ACC112 (cell line): Measurements from ENCODE around the gene ZSWIM3.

Experiments used
- H2AFZ ChIP-seq: fragments of 200-600 bp; sonication (generic); one replicate; pipeline ENCODE4 v1.6.0; 2017; ENCODE audit warnings: antibody characterized with exemption, low read length; ENCODE audit not compliant: unreplicated experiment
- H3K27ac ChIP-seq: fragments of 200-600 bp; sonication (generic); 2 replicates; pipeline ENCODE4 v1.5.1; 2014; ENCODE audit warnings: low read depth, mild to moderate bottlenecking, antibody characterized with exemption, low read length, moderate library complexity
- H3K27me3 ChIP-seq: fragments of 200-600 bp; sonication (generic); 2 replicates; pipeline ENCODE4 v1.6.1; 2014; ENCODE audit warnings: mild to moderate bottlenecking, antibody characterized with exemption, low read length, moderate library complexity, mixed read lengths; ENCODE audit not compliant: insufficient read depth
- H3K36me3 ChIP-seq: fragments of 200-600 bp; sonication (generic); 2 replicates; pipeline ENCODE4 v1.6.1; 2016; ENCODE audit warnings: mild to moderate bottlenecking, antibody characterized with exemption, low read length, moderate library complexity, mixed read lengths; ENCODE audit not compliant: insufficient read depth
- H3K4me1 ChIP-seq: fragments of 200-600 bp; sonication (generic); one replicate; pipeline ENCODE4 v1.6.1; 2016; ENCODE audit warnings: low read length, mixed read lengths; ENCODE audit not compliant: insufficient read depth, unreplicated experiment, control insufficient read depth
- H3K4me3 ChIP-seq: fragments of 200-600 bp; sonication (generic); 2 replicates; pipeline ENCODE4 v1.5.1; 2014; ENCODE audit warnings: mild to moderate bottlenecking, low read depth, low read length
- H3K79me2 ChIP-seq: fragments of 200-600 bp; sonication (generic); one replicate; pipeline ENCODE4 v1.6.0; 2016; ENCODE audit warnings: low read length; ENCODE audit not compliant: control insufficient read depth, unreplicated experiment, insufficient read depth

The ZSWIM3 gene

GRCh38 chr20:45843506-45843905, 13.9 kb upstream of the ZSWIM3 start:
- Histone ChIP-seq H3K4me3 (no peak overlapping the region), H2AFZ (no peak overlapping the region), H3K27ac (no peak overlapping the region), H3K36me3 (peaks cover 6% of the 10 kb centered on the region; the same call in 1 of the 2 replicates), H3K4me1 (no peaks in the 10 kb centered on the region), H3K79me2 (no peaks in the 10 kb centered on the region), H3K27me3 (no peaks in the 10 kb centered on the region)

DNA sequence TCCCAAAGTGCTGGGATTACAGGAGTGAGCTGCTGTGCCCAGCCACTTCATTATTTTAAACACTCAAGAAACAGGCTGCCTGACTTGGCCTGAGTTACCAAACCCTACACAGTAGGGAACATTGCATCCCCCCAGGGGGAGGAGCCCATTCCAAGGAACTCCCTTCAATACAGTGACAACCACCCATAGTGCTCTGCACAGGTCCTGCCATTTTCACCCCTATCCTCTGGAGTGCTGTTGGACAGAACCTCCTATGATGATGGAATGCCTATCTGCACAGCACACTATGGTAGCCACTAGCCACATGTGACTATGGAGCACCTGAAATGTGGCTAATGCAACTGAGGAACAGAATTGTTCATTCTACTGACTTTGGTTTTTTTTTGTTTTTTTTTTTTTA, 12.0 kb upstream of the ZSWIM3 start:
- no peaks in the 10 kb centered on the region for H3K27me3 ChIP-seq
- no peak overlapping the region for H3K4me3 ChIP-seq
- peaks cover 6% of the 10 kb centered on the region; the same call in 1 of the 2 replicates for H3K36me3 ChIP-seq
- no peak overlapping the region for H2AFZ ChIP-seq
- no peak overlapping the region for H3K27ac ChIP-seq
- H3K79me2 ChIP-seq, result no peaks in the 10 kb centered on the region
- no peaks in the 10 kb centered on the region for H3K4me1 ChIP-seq

GRCh38 chr20:45848421-45848820, 9.0 kb upstream of the ZSWIM3 start:
- Histone ChIP-seq H3K36me3 (peaks cover 6% of the 10 kb centered on the region; the same call in 1 of the 2 replicates), H3K4me1 (no peaks in the 10 kb centered on the region)

DNA sequence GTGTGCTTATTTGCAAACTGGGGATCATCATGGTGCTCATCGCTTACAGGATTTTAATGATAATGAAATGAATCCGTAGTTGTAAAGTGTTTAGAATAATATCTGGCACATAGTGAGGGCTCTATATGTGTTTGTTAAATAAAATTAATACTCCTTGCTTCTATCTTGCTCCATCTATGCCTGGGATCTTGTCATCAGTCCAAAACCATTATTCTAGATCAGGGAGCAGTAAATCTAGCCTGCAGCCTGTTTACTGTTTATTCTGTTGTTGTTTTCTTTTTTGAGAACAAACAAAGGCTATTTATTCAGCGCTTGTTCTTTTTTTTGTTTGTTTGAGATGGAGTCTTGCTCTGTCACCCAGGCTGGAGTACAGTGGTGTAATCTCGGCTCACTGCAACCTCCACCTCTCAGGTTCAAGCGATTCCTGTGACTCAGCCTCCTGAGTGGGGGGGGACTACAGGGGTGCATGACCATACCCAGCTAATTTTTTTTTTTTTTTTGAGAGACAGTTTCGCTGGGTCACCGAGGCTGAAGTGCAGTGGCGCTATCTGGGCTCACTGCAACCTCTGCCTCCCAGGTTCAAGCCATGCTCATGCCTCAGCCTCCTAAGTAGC, 8.3 kb upstream of the ZSWIM3 start:
- Histone ChIP-seq H3K27me3 (no peaks in the 10 kb centered on the region), H2AFZ (no peak overlapping the region), H3K27ac (no peak overlapping the region)

More at GRCh38 chr20:45848421-45848820, 9.0 kb upstream of the ZSWIM3 start:
- no peaks in the 10 kb centered on the region for H3K27me3 ChIP-seq
- no peak overlapping the region for H3K4me3 ChIP-seq
- H2AFZ ChIP-seq, result no peak overlapping the region
- no peak overlapping the region for H3K27ac ChIP-seq
- no peaks in the 10 kb centered on the region for H3K79me2 ChIP-seq

GRCh38 chr20:45850238-45850637, 7.2 kb upstream of the ZSWIM3 start:
- Histone ChIP-seq H3K79me2 (peaks cover 5% of the 10 kb centered on the region), H3K36me3 (0 out of 2 replicates have a peak, but pooled peaks cover 3% of the 10 kb centered on the region), H2AFZ (no peak overlapping the region), H3K4me1 (no peaks in the 10 kb centered on the region), H3K27me3 (no peaks in the 10 kb centered on the region), H3K4me3 (no peak overlapping the region), H3K27ac (no peak overlapping the region)

More for the DNA sequence above, 8.3 kb upstream of the ZSWIM3 start:
- Histone ChIP-seq H3K36me3 (peaks cover 6% of the 10 kb centered on the region; the same call in 1 of the 2 replicates), H3K4me3 (no peak overlapping the region), H3K79me2 (no peaks in the 10 kb centered on the region), H3K4me1 (no peaks in the 10 kb centered on the region)

- Histone ChIP-seq H3K79me2 (peaks cover 7% of the 10 kb centered on the region), H3K27ac (no peak overlapping the region), H3K4me1 (no peaks in the 10 kb centered on the region), H3K36me3 (0 out of 2 replicates have a peak, but pooled peaks cover 3% of the 10 kb centered on the region), H2AFZ (no peak overlapping the region), H3K4me3 (no peak overlapping the region), H3K27me3 (no peaks in the 10 kb centered on the region)
Observed at GRCh38 chr20:45850926-45851325, 6.5 kb upstream of the ZSWIM3 start.

- Histone ChIP-seq H3K27ac (no peak overlapping the region), H3K36me3 (0 out of 2 replicates have a peak, but pooled peaks cover 3% of the 10 kb centered on the region)
Observed at GRCh38 chr20:45851501-45851900, 5.9 kb upstream of the ZSWIM3 start.

DNA sequence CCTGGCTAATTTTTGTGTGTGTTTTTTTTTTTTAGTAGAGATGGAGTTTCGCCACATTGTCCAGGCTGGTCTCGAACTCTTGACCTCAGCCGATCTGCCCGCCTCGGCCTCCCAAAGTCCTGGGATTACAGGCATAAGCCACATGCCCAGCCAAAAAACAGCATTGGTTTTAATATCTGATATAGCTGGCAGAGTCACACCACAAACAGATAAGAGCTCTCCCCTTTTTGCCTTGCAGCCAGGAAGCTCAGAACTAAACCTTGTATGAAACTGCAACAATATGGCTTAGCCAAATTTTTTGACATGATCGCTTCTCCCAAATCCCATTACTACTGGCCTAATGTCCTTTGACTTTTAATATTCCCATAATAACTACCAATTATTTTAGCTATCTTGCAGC, 5.1 kb upstream of the ZSWIM3 start:
- no peak overlapping the region for H2AFZ ChIP-seq
- no peak overlapping the region for H3K27ac ChIP-seq
- no peaks in the 10 kb centered on the region for H3K27me3 ChIP-seq
- H3K79me2 ChIP-seq, result peaks cover 18% of the 10 kb centered on the region
- H3K4me1 ChIP-seq, result no peaks in the 10 kb centered on the region
- H3K4me3 ChIP-seq, result no peak overlapping the region
- H3K36me3 ChIP-seq, result 0 out of 2 replicates have a peak, but pooled peaks cover 3% of the 10 kb centered on the region

More at GRCh38 chr20:45851501-45851900, 5.9 kb upstream of the ZSWIM3 start:
- Histone ChIP-seq H3K4me1 (no peaks in the 10 kb centered on the region), H3K4me3 (no peak overlapping the region), H3K79me2 (peaks cover 13% of the 10 kb centered on the region), H3K27me3 (no peaks in the 10 kb centered on the region), H2AFZ (no peak overlapping the region)

GRCh38 chr20:45853484-45853883, 3.9 kb upstream of the ZSWIM3 start:
- H3K27me3 ChIP-seq, result no peaks in the 10 kb centered on the region
- H3K4me1 ChIP-seq, result peaks cover 5% of the 10 kb centered on the region
- H3K79me2 ChIP-seq, result peaks cover 18% of the 10 kb centered on the region
- no peak overlapping the region for H3K27ac ChIP-seq
- no peak overlapping the region for H3K4me3 ChIP-seq
- H3K36me3 ChIP-seq, result 0 out of 2 replicates have a peak, but pooled peaks cover 3% of the 10 kb centered on the region
- H2AFZ ChIP-seq, result no peak overlapping the region

- Histone ChIP-seq H3K4me1 (peaks cover 14% of the 10 kb centered on the region), H3K79me2 (peaks cover 18% of the 10 kb centered on the region), H3K27ac (no peak overlapping the region)
Observed at GRCh38 chr20:45857882-45858216, 435 bp downstream of the ZSWIM3 start.

DNA sequence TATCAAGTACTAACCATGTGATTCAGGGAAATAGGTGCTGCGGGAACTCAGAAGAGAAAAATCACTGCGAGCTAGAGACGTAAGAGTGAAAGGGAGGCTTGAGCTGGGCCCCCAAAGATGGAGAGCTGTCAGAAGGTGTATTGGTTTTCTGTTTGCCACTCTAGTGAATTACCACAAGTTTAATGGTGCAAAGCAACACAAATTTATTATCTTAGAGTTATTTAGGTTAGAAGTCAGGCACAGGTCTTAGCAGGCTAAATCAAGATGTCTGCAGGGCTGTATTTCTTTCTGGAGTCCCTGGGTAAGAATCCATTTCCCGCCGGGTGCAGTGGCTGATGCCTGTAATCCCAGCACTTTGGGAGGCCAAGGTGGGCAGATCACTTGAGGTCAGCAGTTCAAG, 2.5 kb downstream of the ZSWIM3 start:
- H2AFZ ChIP-seq, result no peak overlapping the region
- no peak overlapping the region for H3K4me3 ChIP-seq
- H3K79me2 ChIP-seq, result peaks cover 14% of the 10 kb centered on the region
- H3K27ac ChIP-seq, result no peak overlapping the region
- peaks cover 14% of the 10 kb centered on the region for H3K4me1 ChIP-seq
- H3K27me3 ChIP-seq, result no peaks in the 10 kb centered on the region
- no peaks in the 10 kb centered on the region for H3K36me3 ChIP-seq

More at GRCh38 chr20:45857882-45858216, 435 bp downstream of the ZSWIM3 start:
- Histone ChIP-seq H3K4me3 (peak overlapping the region; percentile 87), H3K36me3 (no peaks in the 10 kb centered on the region), H2AFZ (peak overlapping the region; percentile 66), H3K27me3 (no peaks in the 10 kb centered on the region)
